OCI-LY3 (cell line): ENCODE data around the gene BICD2.

Experiments used
- H2AFZ ChIP-seq: fragments of 200-600, 300-600 bp; shearing (Covaris generic); 2 replicates; pipeline ENCODE4 v1.6.0; 2014; ENCODE audit warnings: antibody characterized with exemption, low read depth, low read length
- H3K27ac ChIP-seq: fragments of 200-600, 300-600 bp; sonication (generic); 2 replicates; pipeline ENCODE4 v1.5.1; 2014; ENCODE audit warnings: mild to moderate bottlenecking, low read length, moderate library complexity, mixed read lengths
- H3K27me3 ChIP-seq: fragments of 200-600, 300-600 bp; sonication (generic); 2 replicates; pipeline ENCODE4 v1.6.1; 2014; ENCODE audit warnings: low read depth, low read length, mixed read lengths
- H3K36me3 ChIP-seq: fragments of 200-600, 300-600 bp; sonication (generic); replicated peaks from 2 replicates; pipeline ENCODE3; 2014; ENCODE audit warnings: low read depth, low read length, mixed read lengths
- H3K4me1 ChIP-seq: fragments of 300-600, 200-600 bp; sonication (generic); 2 replicates; pipeline ENCODE4 v1.6.1; 2014; ENCODE audit warnings: low read length, mixed read lengths
- H3K4me2 ChIP-seq: fragments of 200-600, 300-600 bp; sonication (generic); 2 replicates; pipeline ENCODE4 v1.6.1; 2014; ENCODE audit warnings: low read length, mixed read lengths
- H3K4me3 ChIP-seq: fragments of 300-600, 200-600 bp; sonication (generic); 2 replicates; pipeline ENCODE4 v1.5.1; 2014; ENCODE audit warnings: antibody characterized with exemption, mild to moderate bottlenecking, low read length, moderate library complexity
- H3K79me2 ChIP-seq: fragments of 300-600, 200-600 bp; shearing (Covaris generic); 2 replicates; pipeline ENCODE4 v1.6.1; 2014; ENCODE audit warnings: mild to moderate bottlenecking, low read length, mixed read lengths
- H3K9ac ChIP-seq: fragments of 300-600, 200-600 bp; shearing (Covaris generic); 2 replicates; pipeline ENCODE4 v1.6.0; 2014; ENCODE audit warnings: mild to moderate bottlenecking, low read length, moderate library complexity
- H3K9me3 ChIP-seq: fragments of 200-600, 300-600 bp; shearing (Covaris generic); 2 replicates; pipeline ENCODE4 v1.6.1; 2014; ENCODE audit warnings: low read length, mixed read lengths; ENCODE audit not compliant: insufficient read depth
- H4K20me1 ChIP-seq: fragments of 200-600, 300-600 bp; sonication (generic); 2 replicates; pipeline ENCODE4 v1.6.1; 2016; ENCODE audit warnings: low read length, mixed read lengths; ENCODE audit not compliant: insufficient read depth
- EZH2phosphoT487 ChIP-seq: fragments of 200-600 bp; shearing (Covaris generic); IDR thresholded peaks from 2 replicates; pipeline ENCODE4 v1.6.1; 2018; ENCODE audit warnings: antibody characterized with exemption, mixed run types, low read depth
- TF ChIP-seq, protein P1 (sequence below): fragments of 200-600, 300-600 bp; sonication (generic); IDR thresholded peaks from 2 replicates; pipeline ENCODE4 v1.5.1; 2014; ENCODE audit warnings: antibody characterized with exemption, low read length, low read depth

The BICD2 gene

DNA sequence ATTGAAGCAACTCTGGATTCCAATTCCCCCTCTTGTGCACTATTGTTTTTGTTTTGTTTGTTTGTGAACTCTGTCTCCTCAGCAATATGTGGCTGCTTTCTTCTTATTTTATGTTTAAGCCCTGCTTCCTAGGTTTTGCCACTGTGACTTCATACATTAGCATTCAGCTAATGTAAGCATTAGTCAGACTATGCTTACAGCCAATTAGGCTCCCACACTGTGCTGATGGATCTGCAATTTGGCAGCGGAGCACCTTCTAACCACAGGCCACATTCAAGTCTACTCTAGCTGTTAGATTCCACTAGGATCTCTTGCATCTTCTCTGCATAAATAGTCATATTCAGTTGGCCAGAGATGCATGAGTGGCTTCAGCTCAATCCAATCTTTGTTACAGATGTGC lies 9.6 kb upstream of the BICD2 start:
- H3K9me3 ChIP-seq: no peaks in the 10 kb centered on the region
- no peaks in the 10 kb centered on the region for H3K36me3 ChIP-seq
- H3K27me3 ChIP-seq: no peaks in the 10 kb centered on the region
- H3K9ac ChIP-seq: no peak overlapping the region
- no peaks in the 10 kb centered on the region for H3K79me2 ChIP-seq
- H2AFZ ChIP-seq: no peak overlapping the region
- no peak overlapping the region for H3K4me3 ChIP-seq
- TF ChIP-seq, protein P1, sequence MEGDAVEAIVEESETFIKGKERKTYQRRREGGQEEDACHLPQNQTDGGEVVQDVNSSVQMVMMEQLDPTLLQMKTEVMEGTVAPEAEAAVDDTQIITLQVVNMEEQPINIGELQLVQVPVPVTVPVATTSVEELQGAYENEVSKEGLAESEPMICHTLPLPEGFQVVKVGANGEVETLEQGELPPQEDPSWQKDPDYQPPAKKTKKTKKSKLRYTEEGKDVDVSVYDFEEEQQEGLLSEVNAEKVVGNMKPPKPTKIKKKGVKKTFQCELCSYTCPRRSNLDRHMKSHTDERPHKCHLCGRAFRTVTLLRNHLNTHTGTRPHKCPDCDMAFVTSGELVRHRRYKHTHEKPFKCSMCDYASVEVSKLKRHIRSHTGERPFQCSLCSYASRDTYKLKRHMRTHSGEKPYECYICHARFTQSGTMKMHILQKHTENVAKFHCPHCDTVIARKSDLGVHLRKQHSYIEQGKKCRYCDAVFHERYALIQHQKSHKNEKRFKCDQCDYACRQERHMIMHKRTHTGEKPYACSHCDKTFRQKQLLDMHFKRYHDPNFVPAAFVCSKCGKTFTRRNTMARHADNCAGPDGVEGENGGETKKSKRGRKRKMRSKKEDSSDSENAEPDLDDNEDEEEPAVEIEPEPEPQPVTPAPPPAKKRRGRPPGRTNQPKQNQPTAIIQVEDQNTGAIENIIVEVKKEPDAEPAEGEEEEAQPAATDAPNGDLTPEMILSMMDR: no peak
- TF ChIP-seq EZH2phosphoT487: no peak
- no peak overlapping the region for H3K4me2 ChIP-seq
- peaks cover 4% of the 10 kb centered on the region for H3K4me1 ChIP-seq
- no peak overlapping the region for H3K27ac ChIP-seq
- no peaks in the 10 kb centered on the region for H4K20me1 ChIP-seq

DNA sequence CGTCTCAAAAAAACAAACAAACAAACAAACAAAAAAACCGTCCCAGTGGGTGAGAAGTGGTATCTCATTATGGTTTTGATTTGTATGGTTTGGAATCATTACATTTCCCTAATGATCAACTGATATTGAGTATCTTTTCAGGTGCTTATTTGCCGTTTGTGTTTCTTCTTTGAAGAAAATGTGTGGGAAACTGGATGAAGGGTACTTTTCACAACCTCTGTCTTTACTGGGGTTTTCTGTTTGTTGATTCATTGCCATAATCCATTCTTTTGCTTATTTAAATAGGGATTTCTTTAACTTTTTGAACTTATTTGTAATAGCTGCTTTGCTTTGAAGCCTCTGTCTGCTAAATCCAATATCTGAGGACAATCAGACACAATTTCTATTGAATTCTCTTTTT lies 9.2 kb upstream of the BICD2 start:
- peaks cover 5% of the 10 kb centered on the region for H3K4me1 ChIP-seq
- no peaks in the 10 kb centered on the region for H3K36me3 ChIP-seq
- H3K9me3 ChIP-seq: no peaks in the 10 kb centered on the region
- TF ChIP-seq, protein P1: no peak
- no peak for TF ChIP-seq EZH2phosphoT487
- no peak overlapping the region for H2AFZ ChIP-seq
- no peaks in the 10 kb centered on the region for H4K20me1 ChIP-seq
- no peaks in the 10 kb centered on the region for H3K79me2 ChIP-seq
- H3K27ac ChIP-seq: no peak overlapping the region
- no peak overlapping the region for H3K4me2 ChIP-seq
- no peaks in the 10 kb centered on the region for H3K27me3 ChIP-seq
- H3K9ac ChIP-seq: no peak overlapping the region
- H3K4me3 ChIP-seq: no peak overlapping the region

DNA sequence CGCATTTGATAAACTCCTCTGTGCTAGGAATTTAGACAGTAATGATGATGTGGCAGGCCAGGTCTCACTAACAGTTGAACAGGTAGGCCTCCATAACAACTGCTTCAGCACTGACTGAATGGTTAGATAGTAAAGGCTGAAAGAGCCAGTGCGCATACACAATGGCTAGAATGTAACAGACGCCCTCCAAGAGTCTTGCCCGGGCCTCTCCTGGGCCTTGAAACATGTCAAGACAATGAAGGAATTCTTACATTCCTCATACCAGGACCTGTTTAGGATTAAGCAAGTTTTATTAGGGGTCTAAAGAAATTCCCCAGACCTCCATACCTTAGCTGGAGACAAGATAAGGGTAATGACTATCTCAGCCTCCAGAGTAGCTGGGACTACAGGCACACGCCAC lies 6.7 kb upstream of the BICD2 start:
- TF ChIP-seq, protein P1: no peak
- no peak for TF ChIP-seq EZH2phosphoT487
- H3K36me3 ChIP-seq: no peaks in the 10 kb centered on the region
- no peak overlapping the region for H3K9ac ChIP-seq
- no peaks in the 10 kb centered on the region for H3K79me2 ChIP-seq
- H3K27ac ChIP-seq: no peak overlapping the region
- H3K9me3 ChIP-seq: no peaks in the 10 kb centered on the region
- H2AFZ ChIP-seq: no peak overlapping the region
- H4K20me1 ChIP-seq: no peaks in the 10 kb centered on the region
- H3K4me3 ChIP-seq: no peak overlapping the region
- H3K4me2 ChIP-seq: no peak overlapping the region
- H3K4me1 ChIP-seq: peaks cover 6% of the 10 kb centered on the region
- no peaks in the 10 kb centered on the region for H3K27me3 ChIP-seq

DNA sequence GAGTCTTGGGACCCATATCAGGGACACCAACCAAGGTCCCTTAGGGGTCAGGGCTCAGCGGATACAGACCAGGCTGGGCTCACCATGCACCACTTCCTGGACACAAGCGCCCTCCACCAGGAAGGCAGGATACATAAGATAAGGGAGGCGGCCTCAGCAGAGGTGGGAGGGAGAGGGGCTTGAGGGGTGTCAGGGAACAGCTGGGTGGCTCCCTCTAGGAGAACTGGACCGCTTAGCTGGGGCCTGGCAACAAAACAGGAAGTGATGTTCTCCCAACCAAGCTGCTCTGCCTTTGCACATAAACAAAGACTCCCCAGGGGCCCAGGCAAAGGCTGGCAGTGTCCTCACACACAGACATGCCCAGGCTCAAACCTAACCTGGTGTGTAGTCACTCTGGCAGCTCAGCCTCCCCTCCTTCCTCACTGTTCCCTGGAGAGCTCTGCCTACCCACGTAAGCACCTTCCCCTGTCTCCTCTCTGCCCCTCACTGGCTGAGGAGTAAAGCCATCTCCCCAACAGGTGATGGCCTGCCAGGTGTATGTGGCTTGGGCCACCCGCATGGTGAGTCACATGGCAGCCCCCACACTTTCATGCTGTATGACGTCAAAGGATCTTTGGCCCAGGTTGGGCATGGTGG lies 5.8 kb upstream of the BICD2 start:
- TF ChIP-seq, protein P1: no peak
- no peak for TF ChIP-seq EZH2phosphoT487
- Histone ChIP-seq H3K9ac (no peak overlapping the region), H4K20me1 (no peaks in the 10 kb centered on the region), H3K79me2 (no peaks in the 10 kb centered on the region), H3K27ac (no peak overlapping the region), H3K36me3 (no peaks in the 10 kb centered on the region), H3K9me3 (no peaks in the 10 kb centered on the region), H3K27me3 (no peaks in the 10 kb centered on the region), H3K4me1 (peaks cover 14% of the 10 kb centered on the region), H3K4me2 (no peak overlapping the region), H2AFZ (no peak overlapping the region), H3K4me3 (no peak overlapping the region)
